ENCODE results near the gene GLS. TPM values are rescaled to one million over a fixed set of nuclear protein-coding genes. Genes with fewer than 3 reads are reported as not detected.

The GLS gene
- total and polyA plus RNA-seq, 9 of the 15 experiments (the other 6 are each of a cell fraction or from before 2014, with no cell fraction given) = 13.7 to 77.5 (median 48.2) TPM

- TF ChIP-seq SUPT5H (IDR thresholded peaks at IDR 0.05) (peak; percentile 78), WHSC1 (IDR thresholded peaks at IDR 0.05; ENCODE audit: low read length) (no peak), HNRNPH1 (optimal IDR thresholded peaks at IDR 0.05; ENCODE audit: low read depth, low read length) (no peak), HSF4 (CRISPR knock-in tag; IDR thresholded peaks at IDR 0.05; ENCODE audit: borderline replicate concordance) (no peak), ZBTB7A (IDR thresholded peaks at IDR 0.05; ENCODE audit: borderline replicate concordance, control insufficient read depth, low read depth, low read length) (peak; percentile 89), MCM5 (IDR thresholded peaks at IDR 0.05; ENCODE audit: low read depth) (no peak), RHOXF2B (CRISPR knock-in tag; conservative IDR thresholded peaks at IDR 0.05) (no peak), ZNF263 (CRISPR knock-in tag; IDR thresholded peaks at IDR 0.05; ENCODE audit: borderline replicate concordance) (no peak), SMAD4 (CRISPR knock-in tag; conservative IDR thresholded peaks at IDR 0.05) (peak; percentile 87), ZNF347 (CRISPR knock-in tag; IDR thresholded peaks at IDR 0.05; ENCODE audit: low read depth) (no peak), BRCA1 (IDR thresholded peaks at IDR 0.05) (no peak), BRCA1 (CRISPR knock-in tag; IDR thresholded peaks at IDR 0.05) (no peak), ZNF140 (CRISPR knock-in tag; IDR thresholded peaks at IDR 0.05) (no peak), GTF2A2 (tag; IDR thresholded peaks at IDR 0.05) (no peak), KHSRP (IDR thresholded peaks at IDR 0.05) (no peak), ZFP30 (CRISPR knock-in tag; IDR thresholded peaks at IDR 0.05; ENCODE audit: borderline replicate concordance) (no peak), STAG1 (CRISPR knock-in tag; IDR thresholded peaks at IDR 0.05; ENCODE audit: borderline replicate concordance) (no peak), ZNF584 (CRISPR knock-in tag; IDR thresholded peaks at IDR 0.05; ENCODE audit: low read depth) (no peak), RFX5 (IDR thresholded peaks at IDR 0.05; ENCODE audit: low read depth, low read length) (no peak), HMG20B (CRISPR knock-in tag; IDR thresholded peaks at IDR 0.05) (no peak), ZNF444 (CRISPR knock-in tag; IDR thresholded peaks at IDR 0.05) (no peak), KLF6 (CRISPR knock-in tag; IDR thresholded peaks at IDR 0.05; ENCODE audit: borderline replicate concordance) (no peak), XRCC3 (IDR thresholded peaks at IDR 0.05) (no peak), ILF3 (IDR thresholded peaks at IDR 0.05; ENCODE audit: borderline replicate concordance) (no peak)
- TF ChIP-seq, protein P1, sequence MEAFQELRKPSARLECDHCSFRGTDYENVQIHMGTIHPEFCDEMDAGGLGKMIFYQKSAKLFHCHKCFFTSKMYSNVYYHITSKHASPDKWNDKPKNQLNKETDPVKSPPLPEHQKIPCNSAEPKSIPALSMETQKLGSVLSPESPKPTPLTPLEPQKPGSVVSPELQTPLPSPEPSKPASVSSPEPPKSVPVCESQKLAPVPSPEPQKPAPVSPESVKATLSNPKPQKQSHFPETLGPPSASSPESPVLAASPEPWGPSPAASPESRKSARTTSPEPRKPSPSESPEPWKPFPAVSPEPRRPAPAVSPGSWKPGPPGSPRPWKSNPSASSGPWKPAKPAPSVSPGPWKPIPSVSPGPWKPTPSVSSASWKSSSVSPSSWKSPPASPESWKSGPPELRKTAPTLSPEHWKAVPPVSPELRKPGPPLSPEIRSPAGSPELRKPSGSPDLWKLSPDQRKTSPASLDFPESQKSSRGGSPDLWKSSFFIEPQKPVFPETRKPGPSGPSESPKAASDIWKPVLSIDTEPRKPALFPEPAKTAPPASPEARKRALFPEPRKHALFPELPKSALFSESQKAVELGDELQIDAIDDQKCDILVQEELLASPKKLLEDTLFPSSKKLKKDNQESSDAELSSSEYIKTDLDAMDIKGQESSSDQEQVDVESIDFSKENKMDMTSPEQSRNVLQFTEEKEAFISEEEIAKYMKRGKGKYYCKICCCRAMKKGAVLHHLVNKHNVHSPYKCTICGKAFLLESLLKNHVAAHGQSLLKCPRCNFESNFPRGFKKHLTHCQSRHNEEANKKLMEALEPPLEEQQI (IDR thresholded peaks at IDR 0.05) = no peak
- TF ChIP-seq, protein P2, sequence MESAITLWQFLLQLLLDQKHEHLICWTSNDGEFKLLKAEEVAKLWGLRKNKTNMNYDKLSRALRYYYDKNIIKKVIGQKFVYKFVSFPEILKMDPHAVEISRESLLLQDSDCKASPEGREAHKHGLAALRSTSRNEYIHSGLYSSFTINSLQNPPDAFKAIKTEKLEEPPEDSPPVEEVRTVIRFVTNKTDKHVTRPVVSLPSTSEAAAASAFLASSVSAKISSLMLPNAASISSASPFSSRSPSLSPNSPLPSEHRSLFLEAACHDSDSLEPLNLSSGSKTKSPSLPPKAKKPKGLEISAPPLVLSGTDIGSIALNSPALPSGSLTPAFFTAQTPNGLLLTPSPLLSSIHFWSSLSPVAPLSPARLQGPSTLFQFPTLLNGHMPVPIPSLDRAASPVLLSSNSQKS (CRISPR knock-in tag; IDR thresholded peaks at IDR 0.05) = no peak
- TF ChIP-seq, protein P3, sequence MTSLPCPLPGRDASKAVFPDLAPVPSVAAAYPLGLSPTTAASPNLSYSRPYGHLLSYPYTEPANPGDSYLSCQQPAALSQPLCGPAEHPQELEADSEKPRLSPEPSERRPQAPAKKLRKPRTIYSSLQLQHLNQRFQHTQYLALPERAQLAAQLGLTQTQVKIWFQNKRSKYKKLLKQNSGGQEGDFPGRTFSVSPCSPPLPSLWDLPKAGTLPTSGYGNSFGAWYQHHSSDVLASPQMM (CRISPR knock-in tag; IDR thresholded peaks at IDR 0.05) = no peak
These were observed 133.5 kb downstream of the GLS start, which contains the start of gene STAT1 (continued) for GRCh38 chr2:191013932-191014652.

All from K562 (cell line).